Measurements from ENCODE around the gene BBS2.

BBS2 gene

DNA sequence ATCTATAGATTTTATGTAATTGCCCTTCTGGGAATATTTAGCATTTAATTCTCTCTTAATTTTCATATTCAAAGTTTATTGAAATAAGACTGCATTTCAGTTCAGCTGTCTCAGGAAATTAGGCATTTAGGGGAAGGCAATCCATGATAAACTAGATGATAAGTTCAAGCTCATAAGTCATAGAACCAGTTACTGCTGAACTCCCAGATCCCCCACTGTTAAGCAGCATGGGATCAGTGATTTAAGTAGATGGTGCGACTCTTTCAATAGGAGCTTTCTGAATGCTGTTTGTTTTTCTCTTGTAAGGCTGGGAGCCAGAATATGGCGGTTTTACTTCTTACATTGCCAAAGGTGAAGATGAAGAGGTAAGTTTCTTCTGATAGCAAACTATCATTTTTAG, 44.6 kb downstream of the BBS2 start:
- FAIRE-seq: no peak

DNA sequence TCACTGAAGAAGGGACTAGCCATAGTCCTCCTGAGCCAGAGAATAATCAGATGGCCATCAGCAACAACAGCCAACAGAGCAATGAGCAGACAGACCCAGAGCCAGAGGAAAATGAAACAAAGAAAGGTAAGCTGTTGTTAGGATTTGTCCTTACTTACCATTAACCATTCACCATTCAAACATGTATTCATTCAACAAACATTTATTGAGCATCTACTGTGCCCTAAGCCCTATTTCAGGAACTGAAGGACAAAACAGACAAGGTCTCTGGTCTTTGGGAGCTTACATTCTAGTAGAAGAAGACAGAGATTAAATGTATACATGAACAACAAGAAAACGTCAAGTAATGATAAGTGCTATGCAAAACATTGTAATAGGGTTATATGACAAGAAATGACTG, 49.2 kb downstream of the BBS2 start:
- no peak for FAIRE-seq

DNA sequence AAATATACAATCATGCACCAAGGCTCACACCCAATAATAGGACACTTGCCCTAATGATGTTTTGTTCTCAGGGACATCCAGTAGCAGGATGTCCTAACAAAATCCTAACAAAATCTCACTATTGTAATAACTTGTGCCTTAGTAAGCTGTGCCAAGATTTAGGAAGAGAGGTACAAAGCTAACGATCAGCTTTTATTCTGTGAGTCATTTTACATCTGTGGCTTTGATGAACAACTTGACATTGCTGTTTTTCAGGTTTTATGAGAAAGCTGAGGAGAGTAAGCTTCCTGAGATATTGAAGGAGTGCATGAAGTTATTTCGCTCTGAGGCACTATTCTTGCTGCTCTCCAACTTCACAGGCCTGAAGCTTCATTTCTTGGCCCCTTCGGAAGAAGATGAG, 49.6 kb downstream of the BBS2 start:
- FAIRE-seq: no peak

DNA sequence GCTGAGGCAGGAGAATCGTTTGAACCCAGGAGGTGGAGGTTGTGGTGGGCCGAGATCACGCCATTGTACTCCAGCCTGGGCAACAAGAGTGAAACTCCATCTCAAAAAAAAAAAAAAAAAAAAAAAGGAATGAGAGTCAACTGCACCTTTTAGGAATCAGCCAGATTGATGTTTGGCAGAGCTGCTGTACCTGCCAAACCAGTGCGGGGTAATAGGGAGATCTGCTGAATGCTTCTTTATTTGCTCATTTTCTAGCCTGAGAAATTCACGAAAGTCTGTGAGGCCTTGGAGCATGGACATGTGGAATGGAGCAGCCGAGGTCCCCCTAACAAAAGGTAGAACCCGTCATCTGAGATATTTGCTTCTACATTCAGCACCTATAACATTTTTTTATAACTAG, 50.1 kb downstream of the BBS2 start:
- no peak for FAIRE-seq

DNA sequence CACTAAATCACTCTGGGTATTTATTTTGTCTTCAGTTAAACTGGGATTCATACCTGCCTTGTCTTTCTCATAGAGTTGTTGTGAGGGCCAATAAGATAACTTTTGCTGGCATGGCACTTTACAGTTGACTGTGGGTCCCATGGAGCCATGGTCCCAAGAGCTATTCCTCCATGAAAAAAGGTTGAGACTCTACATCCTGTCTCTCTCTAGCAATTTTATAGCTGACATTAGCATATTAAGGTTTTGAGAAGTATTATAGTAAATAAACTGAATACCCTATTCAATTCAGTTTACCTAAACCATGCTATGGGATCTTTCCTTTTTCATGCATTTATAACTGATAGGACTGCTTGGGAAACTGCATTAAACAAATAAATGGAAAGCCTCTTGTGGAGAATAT, 51.0 kb downstream of the BBS2 start:
- FAIRE-seq: no peak

DNA sequence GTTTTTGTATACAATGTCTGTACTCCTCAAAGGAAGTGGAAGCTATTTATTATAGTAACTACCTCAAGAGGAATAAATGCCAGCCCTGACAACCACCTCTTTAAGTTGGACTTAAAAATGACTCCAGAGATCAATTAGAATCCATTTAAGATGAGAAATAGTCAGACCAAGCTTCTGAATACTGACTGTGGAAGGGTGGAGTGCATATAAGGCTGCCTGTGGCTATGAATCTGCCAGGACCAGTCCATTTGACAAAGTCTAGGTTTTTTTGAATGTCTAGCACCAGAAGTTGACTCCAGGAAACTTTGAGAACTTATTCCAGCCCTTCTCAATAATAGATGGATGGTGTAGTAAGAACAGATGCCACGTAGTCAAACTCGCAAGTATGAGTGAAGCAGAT, 53.5 kb downstream of the BBS2 start:
- FAIRE-seq: no peak

DNA sequence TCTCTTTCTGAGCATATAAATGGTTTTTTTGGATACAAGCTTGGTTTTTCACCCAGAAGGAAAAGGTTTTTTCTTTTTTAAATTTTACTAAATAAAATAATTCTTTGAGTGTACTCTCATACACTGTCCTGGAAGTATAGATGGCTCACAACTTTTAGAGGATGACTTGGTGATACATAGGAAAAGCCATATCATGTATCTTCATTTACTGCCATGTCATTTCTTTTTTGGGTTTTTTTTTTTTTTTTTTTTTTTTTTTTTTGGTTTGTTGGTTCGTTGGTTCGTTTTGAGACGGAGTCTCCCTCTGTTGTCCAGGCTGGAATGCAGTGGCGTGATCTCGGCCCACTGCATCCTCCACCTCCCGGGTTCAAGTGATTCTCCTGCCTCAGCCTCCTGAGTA, 56.7 kb downstream of the BBS2 start:
- FAIRE-seq: no peak

DNA sequence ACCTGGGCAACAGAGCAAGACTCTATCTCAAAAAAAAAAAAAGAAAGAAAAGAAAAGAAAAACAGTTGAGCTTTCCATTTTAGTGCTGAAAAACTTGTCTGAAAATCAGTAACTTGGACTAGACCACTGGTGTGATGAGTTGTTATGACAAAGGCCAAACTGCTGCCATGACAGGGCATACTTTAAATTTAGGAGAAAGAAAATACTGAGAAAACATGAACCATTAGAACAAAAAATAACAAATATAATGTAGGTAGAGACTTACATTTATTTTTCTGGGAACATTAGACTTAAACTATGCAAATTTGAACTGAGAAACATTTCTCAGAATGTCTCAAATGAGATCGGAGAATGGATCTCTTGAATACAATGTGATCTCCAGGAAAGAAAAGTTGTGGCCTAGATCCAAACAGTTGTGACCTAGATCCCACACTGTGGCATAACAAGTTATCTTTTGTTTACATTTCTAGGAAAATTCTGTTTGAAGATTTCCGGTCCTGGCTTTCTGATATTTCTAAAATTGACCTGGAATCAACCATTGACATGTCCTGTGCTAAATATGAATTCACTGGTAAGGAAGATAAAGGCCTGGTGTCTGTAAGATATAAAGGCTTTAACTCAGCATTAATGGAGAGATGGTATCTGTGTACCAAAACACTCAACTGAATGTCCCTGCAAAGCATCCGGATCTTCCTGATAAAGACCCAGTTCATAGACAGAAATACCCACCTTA, 57.6 kb downstream of the BBS2 start:
- FAIRE-seq: no peak

DNA sequence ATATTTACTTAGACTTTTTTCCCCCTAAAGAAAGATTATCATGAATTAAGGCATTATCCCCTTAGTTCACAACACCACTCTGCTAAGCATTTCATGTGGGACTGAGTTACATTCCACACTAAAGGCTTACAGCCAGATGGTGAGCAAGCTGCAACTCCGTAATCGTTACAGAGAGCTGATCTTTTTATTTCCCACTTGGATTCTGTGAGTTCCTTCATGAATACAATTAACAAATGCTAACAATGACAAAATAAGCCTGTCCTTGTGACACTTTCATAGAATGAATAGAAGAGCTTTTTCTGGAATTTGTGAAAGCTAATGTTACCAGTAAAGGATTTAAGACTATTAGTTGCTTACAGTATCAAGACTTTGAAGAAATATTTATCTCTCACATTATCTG, 59.7 kb downstream of the BBS2 start:
- FAIRE-seq: no peak

DNA sequence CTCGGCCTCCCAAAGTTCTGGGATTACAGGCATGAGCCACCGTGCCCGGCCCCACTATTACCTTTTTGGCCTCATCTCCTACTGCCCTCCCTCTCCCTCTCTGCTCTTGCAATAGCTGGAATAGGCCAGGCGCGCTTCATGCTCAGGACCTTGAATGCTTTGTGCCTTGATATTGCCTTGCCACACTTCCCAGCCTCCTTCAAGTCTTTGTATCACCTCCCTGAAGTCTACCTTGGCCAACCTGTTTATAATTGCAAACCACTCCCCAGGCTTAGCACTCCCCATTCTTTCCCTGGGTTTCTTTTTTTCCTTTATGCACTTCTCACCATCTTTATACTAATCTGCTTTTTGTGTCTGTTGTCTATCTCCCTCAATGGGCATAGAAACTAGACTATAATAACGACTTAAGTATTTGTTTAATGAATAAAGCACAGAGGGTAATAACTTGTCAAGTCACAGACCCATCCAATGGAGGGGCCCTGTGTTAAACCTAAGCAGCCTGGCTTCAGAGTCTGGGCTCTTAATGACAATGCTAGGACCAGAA, 61.8 kb downstream of the BBS2 start:
- no peak for FAIRE-seq

DNA sequence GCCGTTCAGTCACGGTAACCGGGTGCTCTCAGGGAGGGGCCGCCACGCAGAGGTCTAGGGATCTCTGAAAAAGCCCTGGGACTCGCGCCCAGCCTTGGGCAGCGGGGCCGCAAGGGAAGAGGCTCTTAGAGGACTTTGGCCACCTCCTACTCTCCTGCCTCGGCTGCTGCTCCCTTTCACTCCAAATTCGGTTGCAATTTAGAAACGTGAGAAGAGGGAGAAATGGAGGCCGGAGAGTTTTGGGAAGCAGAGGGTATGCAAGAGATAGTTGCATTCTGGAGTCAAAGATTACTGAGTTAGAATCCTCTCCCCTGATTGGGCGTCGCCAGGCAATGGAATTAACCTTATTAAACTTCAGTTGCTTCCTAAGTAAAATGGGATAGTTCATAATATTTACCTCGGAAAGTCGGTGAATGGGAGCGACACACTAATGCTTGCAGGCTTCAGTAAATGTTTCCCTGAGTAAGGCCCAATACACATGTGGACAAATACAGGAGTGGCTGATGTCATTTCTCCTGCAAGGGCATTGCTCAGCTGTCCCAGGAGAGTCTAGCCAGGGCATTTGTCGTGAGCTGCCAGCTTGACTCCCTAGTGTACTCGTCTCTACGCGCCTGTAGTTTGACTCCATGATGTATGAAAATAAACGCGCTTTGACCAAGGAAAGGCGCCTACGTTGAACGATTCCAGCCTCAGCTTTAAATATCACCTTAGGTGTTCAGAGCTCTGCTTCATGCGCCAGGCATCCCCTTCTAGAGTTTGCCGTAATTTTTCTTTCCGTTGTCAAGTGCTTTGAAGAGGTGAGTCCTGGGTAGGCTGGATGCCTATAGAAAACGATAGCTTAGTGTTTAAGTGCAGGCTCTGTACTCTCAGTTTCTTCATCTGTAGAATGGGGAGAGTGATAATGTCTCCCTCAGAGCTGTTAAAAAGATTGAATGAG, 67.8 kb downstream of the BBS2 start:
- FAIRE-seq: no peak

DNA sequence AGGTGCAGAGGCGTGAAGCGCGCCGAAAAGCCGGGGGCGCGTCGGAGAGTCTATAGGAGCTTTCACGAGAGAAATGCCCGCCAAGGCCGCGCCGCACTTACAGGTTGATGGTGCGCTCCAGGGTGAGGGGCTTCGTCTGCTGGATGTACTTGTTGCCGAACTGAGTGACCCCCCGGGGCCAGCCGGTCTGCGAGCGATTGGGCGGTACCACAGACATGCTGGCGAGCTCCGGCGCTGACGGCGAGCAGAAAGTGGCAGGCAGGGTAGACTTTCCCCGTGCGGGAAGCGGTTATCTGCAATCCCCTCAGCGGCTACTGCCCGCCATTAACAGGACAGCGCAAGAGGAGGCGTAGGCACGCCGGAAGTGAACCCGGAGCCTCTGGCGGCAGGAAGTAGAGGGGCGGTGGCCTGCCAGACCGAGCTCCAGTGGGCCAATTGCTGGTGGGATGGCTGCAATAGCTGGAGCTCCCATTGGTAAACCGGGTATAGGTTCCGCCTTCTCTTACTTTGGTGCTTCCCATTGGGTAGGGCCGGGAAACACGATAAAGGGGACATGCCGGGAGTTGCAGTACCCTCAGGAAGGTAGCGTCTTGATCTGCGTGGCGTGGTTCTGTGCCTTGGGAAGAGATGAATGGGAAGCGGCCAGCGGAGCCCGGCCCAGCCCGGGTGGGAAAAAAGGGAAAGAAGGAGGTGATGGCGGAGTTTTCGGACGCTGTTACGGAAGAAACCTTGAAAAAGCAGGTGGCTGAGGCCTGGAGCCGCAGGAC, 68.7 kb downstream of the BBS2 start, which contains the start of the genes NUDT21 and OGFOD1:
TSS of gene NUDT21 (minus strand) at position 347 of the 767 bp plus-strand sequence. CDS start at position 217, 130 bp downstream.
TSS of gene OGFOD1 (plus strand) at position 569 of the 767 bp plus-strand sequence. CDS start at position 628, 59 bp downstream.
- peak; percentile 87 for FAIRE-seq

DNA sequence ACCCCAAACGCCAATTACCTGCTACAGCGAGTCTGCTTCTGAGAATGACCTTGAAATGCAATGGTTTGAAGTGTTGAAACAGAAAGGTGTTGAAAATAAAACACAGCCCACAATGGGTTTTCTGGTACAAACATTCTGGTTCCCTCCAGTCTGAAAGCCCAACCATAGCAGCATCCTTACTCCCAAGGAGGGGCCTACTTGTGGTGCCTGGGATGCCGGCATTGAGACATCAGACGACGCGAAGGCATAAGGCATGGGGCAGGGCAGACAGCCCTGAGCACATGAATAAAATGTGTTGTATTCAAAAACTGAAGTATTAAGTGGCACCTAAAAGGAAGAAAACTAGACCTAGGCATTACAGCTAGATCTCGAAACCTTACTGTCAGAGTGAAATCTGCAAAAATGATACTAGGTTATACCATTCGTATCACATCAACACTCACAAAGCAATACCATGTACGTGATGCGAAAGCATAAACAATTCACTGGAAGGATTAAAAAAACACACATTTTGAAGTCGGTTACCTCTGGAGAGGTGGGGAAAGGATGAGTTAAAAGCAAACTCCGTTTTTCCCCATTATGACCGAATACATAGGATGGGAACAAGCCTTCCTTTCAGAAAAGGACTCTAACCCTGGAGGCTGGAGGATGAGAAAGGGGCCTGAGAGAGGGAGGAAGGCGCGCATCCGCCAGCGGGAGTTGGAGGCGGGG, 69.4 kb downstream of the BBS2 start:
- FAIRE-seq: no peak

DNA sequence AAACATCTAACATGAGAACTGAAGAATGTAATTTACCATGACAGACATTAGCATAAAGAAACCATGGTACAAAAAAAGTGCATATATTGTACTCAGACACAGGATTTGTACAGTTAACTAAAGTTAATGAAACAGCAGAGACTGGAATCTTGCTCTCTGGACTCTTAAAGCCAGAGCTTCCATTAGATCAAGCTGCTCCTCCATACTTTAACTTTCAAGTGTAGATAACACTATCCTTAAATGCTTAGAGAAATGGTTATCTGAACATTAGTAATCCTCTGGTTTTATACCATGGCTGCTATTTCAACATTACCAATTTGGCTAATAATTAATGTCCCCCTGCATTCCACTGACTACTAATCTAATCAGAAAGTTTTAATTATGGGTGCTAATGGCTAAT, 71.8 kb downstream of the BBS2 start:
- FAIRE-seq: no peak

DNA sequence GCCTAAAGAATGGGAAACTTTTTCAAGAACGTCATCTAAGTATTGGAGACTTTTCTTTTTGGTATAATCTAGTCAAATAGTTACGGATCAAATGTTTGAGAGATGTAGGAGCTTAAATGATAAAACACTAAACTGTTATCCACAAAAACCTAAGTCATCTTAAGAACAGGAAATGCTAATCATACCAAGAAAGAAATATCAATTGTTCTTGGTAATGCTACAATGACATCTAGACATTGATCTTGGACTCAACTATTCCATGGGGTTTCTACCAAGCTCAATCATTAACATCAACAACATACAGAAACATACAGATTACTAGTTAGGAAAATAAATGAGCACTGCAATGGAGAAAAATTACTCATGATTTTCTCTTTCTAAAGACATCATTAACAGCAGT, 72.5 kb downstream of the BBS2 start:
- FAIRE-seq: no peak

DNA sequence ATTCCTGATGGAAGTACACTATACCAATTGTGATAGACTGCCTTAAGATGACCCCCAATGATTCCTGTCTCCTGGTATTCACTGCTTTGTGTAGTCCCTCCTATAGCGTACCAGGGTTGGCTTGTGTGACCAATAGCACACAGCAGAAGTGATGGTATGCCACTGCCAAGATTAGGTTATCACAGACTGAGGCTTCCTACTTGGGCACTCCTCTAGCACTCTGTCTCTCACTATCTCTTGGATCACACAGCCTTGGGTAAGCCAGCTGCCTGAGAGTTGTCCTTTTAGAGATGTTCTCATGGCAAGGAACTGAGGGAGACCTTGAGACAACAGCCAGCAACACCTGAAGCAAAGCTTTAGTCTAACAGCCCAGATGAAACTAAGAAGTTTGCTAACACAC, 81.8 kb downstream of the BBS2 start:
- no peak for FAIRE-seq

DNA sequence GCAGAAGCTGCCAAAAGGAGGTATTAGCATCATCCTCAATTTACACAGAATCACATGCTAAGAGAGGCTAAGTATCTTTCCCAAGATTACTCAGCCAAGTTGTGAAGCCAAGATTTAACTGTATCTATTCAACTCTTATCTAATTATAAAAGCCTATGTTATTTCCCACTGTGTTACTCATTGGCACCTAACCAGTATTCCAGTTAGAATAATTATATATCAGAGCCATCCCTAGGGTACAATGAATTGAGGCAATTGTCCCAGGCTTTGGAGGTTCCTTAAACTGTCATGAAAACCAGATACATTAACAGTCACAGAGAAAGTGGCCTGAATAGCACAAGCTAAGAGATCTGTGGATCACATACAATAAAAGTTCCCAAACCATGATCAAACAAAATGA, 83.6 kb downstream of the BBS2 start:
- FAIRE-seq: no peak

Data from colon (tissue), 2 donors.